ENCODE results near the gene FARS2.

FARS2 gene

DNA sequence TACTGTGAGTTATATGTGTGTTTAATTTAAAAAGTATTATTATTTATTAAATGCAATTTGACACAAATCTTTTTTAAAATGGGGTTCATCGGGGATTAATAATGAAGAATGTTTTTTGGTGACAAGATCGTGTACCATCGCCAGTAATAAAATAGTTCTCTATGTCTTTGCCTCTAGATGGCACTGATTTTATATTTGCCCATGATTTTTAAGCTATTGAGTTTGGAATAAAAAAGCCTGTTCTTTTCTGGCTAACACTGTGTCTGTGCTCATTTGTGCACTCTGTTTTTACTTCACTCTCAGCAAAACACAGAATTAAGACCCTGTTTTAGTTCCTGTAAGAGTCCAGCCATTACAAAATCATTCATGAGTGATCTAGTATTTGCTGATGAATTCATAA is 127.0 kb downstream of the FARS2 start:
- ChIA-PET CTCF (no interaction called here), POLR2A (ENCODE audit: low non-redundant PET) (no interaction called here)
- no peak overlapping the region for H3K27ac ChIP-seq
- DNase-seq (ENCODE audit: low spot score): no peak
- TF ChIP-seq, protein P1, sequence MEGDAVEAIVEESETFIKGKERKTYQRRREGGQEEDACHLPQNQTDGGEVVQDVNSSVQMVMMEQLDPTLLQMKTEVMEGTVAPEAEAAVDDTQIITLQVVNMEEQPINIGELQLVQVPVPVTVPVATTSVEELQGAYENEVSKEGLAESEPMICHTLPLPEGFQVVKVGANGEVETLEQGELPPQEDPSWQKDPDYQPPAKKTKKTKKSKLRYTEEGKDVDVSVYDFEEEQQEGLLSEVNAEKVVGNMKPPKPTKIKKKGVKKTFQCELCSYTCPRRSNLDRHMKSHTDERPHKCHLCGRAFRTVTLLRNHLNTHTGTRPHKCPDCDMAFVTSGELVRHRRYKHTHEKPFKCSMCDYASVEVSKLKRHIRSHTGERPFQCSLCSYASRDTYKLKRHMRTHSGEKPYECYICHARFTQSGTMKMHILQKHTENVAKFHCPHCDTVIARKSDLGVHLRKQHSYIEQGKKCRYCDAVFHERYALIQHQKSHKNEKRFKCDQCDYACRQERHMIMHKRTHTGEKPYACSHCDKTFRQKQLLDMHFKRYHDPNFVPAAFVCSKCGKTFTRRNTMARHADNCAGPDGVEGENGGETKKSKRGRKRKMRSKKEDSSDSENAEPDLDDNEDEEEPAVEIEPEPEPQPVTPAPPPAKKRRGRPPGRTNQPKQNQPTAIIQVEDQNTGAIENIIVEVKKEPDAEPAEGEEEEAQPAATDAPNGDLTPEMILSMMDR (conservative IDR thresholded peaks at IDR 0.05; ENCODE audit: low read depth): no peak

DNA sequence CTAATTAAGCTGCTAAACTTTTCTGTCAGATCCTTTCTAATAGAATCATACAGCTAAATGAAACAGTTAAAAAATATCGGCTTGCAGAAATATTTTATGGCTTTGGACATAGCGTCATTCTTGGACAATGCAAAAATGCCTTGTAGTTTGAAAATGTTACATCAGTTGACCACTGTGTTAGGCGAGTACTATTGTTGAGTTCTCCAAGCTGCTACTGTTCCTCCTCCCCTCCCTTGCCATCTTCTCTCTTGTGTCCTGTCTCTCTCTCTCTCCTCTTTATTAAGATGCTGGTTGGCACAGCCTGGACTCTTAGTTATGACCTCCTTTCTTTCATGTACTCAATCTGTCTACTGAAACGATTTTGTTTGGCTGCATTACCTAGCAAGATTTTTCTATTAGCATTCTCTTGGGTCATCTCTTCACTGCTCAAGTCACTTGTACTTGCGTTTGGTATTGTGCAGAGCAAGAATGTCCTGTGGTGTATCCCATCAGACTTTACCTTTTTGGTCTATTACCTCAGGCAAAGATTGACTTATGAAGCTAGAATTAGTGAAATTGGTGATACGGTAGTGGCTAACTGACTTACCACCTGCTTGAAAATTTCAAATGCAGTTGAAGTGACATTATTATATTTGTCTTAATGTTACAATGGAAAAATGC is 127.9 kb downstream of the FARS2 start:
- CTCF ChIA-PET: no interaction called here
- TF ChIP-seq, protein P1 (conservative IDR thresholded peaks at IDR 0.05; ENCODE audit: low read depth): no peak
- DNase-seq (ENCODE audit: low spot score): no peak
- POLR2A ChIA-PET (ENCODE audit: low non-redundant PET): no interaction called here
- no peak overlapping the region for H3K27ac ChIP-seq

DNA sequence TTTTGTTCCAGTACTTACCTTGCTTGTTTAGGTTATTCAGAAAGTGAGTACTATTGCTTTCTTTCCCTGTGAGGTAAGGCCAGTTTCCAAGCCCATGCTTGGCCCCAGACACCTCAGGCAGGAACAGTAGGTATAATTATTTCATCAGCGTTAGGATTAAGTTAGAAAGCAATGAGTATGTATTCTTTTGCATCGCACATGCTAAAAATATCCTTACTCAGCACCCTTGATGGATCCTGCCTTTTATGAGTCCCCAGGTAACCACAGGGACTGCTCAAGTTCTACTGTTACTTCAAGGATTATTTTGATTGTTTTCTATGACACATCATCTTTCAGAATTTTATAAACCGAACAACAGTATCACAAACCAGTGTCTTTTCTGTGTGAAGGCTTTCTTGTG is 128.9 kb downstream of the FARS2 start:
- POLR2A ChIA-PET (ENCODE audit: low non-redundant PET): no interaction called here
- TF ChIP-seq, protein P1 (conservative IDR thresholded peaks at IDR 0.05; ENCODE audit: low read depth): no peak
- no peak for DNase-seq (ENCODE audit: low spot score)
- no peak overlapping the region for H3K27ac ChIP-seq
- CTCF ChIA-PET: interaction anchor here (0.7 kb wide), 1 partner anchor 259 kb away, joined by 3 read pairs; no protein-coding TSS in a partner anchor

DNA sequence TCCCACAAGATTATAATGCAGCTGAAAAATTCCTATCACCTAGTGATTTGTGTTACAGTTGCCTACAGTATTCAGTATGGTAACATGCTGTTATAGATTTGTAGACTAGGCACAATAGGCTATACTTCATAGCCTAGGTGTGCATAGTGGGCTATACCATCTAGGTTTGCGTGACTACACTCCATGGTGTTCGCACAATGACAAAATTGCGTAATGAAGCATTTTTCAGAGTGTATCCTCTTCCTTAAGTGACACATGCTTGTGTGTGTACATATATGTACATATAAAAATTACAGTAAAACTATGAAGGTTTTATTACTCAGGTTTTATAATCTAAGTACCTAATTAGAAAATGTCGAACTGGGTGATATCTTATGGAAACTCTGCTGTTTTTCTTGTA is 133.0 kb downstream of the FARS2 start:
- ChIA-PET CTCF (no interaction called here), POLR2A (ENCODE audit: low non-redundant PET) (no interaction called here)
- no peak overlapping the region for H3K27ac ChIP-seq
- DNase-seq (ENCODE audit: low spot score): no peak
- TF ChIP-seq, protein P1 (conservative IDR thresholded peaks at IDR 0.05; ENCODE audit: low read depth): no peak

DNA sequence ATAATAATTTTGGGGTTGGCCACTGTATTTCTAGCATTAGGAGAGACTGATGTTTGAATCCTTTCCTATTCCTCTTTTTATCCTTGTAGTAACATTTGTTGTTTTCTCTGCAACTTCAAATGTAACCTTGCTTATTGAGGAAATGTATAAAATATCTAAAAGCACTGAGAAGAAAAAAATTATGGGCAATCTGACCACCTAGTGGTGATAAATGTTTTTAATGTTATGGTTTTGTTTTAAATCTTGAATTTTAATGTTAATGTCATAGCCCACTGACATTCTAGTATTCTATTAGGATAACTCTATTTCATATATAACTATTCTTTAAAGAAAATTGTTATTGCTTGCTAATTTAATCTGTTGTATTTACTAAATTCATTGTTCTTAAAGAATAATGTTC is 134.4 kb downstream of the FARS2 start:
- no peak overlapping the region for H3K27ac ChIP-seq
- ChIA-PET POLR2A (ENCODE audit: low non-redundant PET) (no interaction called here), CTCF (interaction anchor here (0.6 to 0.7 kb wide), 2 partner anchors 310 to 1310 kb away, joined by 4 read pairs; no protein-coding TSS in a partner anchor)
- no peak for DNase-seq (ENCODE audit: low spot score)
- TF ChIP-seq, protein P1 (conservative IDR thresholded peaks at IDR 0.05; ENCODE audit: low read depth): no peak; the same call in 1 of the 2 replicates

DNA sequence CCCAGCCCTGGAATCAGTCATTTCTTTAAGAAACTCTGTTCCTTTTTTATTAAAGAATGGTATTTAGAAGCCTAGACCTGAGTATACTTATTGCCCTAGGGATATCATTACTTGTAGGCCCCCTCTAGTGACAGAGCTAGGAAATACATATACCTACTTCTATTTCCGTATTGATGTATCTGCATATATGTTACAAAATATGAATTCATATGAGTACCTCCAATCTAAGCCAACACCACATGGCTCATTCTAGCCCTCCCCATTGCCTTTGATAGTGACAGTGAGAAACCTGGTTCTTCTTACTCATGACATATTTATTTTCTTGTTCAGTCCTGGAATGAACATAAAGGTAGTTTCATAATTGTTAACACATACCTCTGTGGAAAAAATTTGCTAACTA is 137.2 kb downstream of the FARS2 start:
- ChIA-PET CTCF (interaction anchor here (0.7 kb wide), 1 partner anchor 95 kb away, joined by 3 read pairs; no protein-coding TSS in a partner anchor), POLR2A (ENCODE audit: low non-redundant PET) (no interaction called here)
- H3K27ac ChIP-seq: no peak overlapping the region
- TF ChIP-seq, protein P1 (conservative IDR thresholded peaks at IDR 0.05; ENCODE audit: low read depth): peak; percentile 38
- DNase-seq (ENCODE audit: low spot score): peak; percentile 40
